H9 (cell line): ENCODE measurements around the gene PTPRS. TPM values are rescaled to one million over a fixed set of nuclear protein-coding genes. Genes with fewer than 3 reads are reported as not detected.
A peak's percentile ranks its signal among the peaks of the same experiment; 100 is the strongest.

Experiments used
- DNase-seq: peaks from one replicate; pipeline ENCODE4 v3.0.0-alpha.2; 2017
- H2AFZ ChIP-seq: one replicate; pipeline ENCODE4 v1.6.1; 2013; ENCODE audit warnings: mild to moderate bottlenecking, low read length, control low read depth, moderate library complexity
- H2AK5ac ChIP-seq: 2 replicates; pipeline ENCODE4 v1.6.1; 2013; ENCODE audit warnings: low read length, control low read depth, mixed read lengths; ENCODE audit not compliant: insufficient read length
- H2BK120ac ChIP-seq: one replicate; pipeline ENCODE4 v1.6.1; 2013; ENCODE audit warnings: low read depth, mild to moderate bottlenecking, low read length, control low read depth, inconsistent platforms; ENCODE audit not compliant: poor library complexity, severe bottlenecking
- H2BK12ac ChIP-seq: 2 replicates; pipeline ENCODE4 v1.6.1; 2013; ENCODE audit warnings: low read length, control low read depth, mixed read lengths, low read depth; ENCODE audit not compliant: insufficient read length
- H2BK15ac ChIP-seq: 2 replicates; pipeline ENCODE4 v1.6.1; 2013; ENCODE audit warnings: low read depth, low read length, control low read depth
- H2BK20ac ChIP-seq: one replicate; pipeline ENCODE4 v1.6.1; 2013; ENCODE audit warnings: low read depth, mild to moderate bottlenecking, low read length, control low read depth, inconsistent platforms; ENCODE audit not compliant: poor library complexity, severe bottlenecking
- H2BK5ac ChIP-seq: 2 replicates; pipeline ENCODE4 v1.6.1; 2013; ENCODE audit warnings: low read length, control low read depth, mixed read lengths; ENCODE audit not compliant: insufficient read length
- H3K14ac ChIP-seq: 2 replicates; pipeline ENCODE4 v1.6.1; 2013; ENCODE audit warnings: low read length, control low read depth; ENCODE audit not compliant: insufficient read depth
- H3K18ac ChIP-seq: 2 replicates; pipeline ENCODE4 v1.6.1; 2013; ENCODE audit warnings: low read depth, mild to moderate bottlenecking, mixed read lengths, low read length, control low read depth; ENCODE audit not compliant: insufficient read length
- H3K23ac ChIP-seq: 2 replicates; pipeline ENCODE4 v1.6.1; 2013; ENCODE audit warnings: low read length, control low read depth, mixed read lengths, low read depth; ENCODE audit not compliant: insufficient read length
- H3K23me2 ChIP-seq: 2 replicates; pipeline ENCODE4 v1.6.1; 2013; ENCODE audit warnings: low read depth, mild to moderate bottlenecking, mixed read lengths, low read length, control low read depth; ENCODE audit not compliant: insufficient read length, poor library complexity, severe bottlenecking
- H3K27ac ChIP-seq: 2 replicates; pipeline ENCODE4 v1.5.1; 2013; ENCODE audit warnings: low read length, control low read depth, mixed read lengths, low read depth; ENCODE audit not compliant: insufficient read length
- H3K27me3 ChIP-seq: 2 replicates; pipeline ENCODE4 v1.6.1; 2013; ENCODE audit warnings: low read length, control low read depth, inconsistent platforms; ENCODE audit not compliant: insufficient read depth
- H3K4ac ChIP-seq: 2 replicates; pipeline ENCODE4 v1.6.1; 2013; ENCODE audit warnings: low read depth, mild to moderate bottlenecking, control low read depth, inconsistent platforms, low read length, moderate library complexity
- H3K4me1 ChIP-seq: 2 replicates; pipeline ENCODE4 v1.6.1; 2013; ENCODE audit warnings: low read length, control low read depth, inconsistent platforms; ENCODE audit not compliant: insufficient read depth
- H3K4me2 ChIP-seq: 2 replicates; pipeline ENCODE4 v1.6.1; 2013; ENCODE audit warnings: low read length, control low read depth, mixed read lengths; ENCODE audit not compliant: insufficient read length, insufficient read depth
- H3K56ac ChIP-seq: 2 replicates; pipeline ENCODE4 v1.6.1; 2013; ENCODE audit warnings: low read depth, mild to moderate bottlenecking, mixed read lengths, low read length, control low read depth; ENCODE audit not compliant: insufficient read length
- H3K79me1 ChIP-seq: 2 replicates; pipeline ENCODE4 v1.6.1; 2013; ENCODE audit warnings: low read depth, mild to moderate bottlenecking, moderate library complexity, low read length, control low read depth, inconsistent platforms; ENCODE audit not compliant: insufficient read depth, poor library complexity, severe bottlenecking
- H3K79me2 ChIP-seq: 2 replicates; pipeline ENCODE4 v1.6.1; 2013; ENCODE audit warnings: low read length, control low read depth, inconsistent platforms; ENCODE audit not compliant: insufficient read depth
- H3K9ac ChIP-seq: 2 replicates; pipeline ENCODE4 v1.6.1; 2013; ENCODE audit warnings: low read length, control low read depth, mixed read lengths; ENCODE audit not compliant: insufficient read length; ENCODE audit errors: extremely low read depth
- H3K9me3 ChIP-seq: one replicate; pipeline ENCODE4 v1.6.1; 2013; ENCODE audit warnings: low read depth, low read length, inconsistent platforms; ENCODE audit not compliant: control insufficient read depth
- H3T11ph ChIP-seq: one replicate; pipeline ENCODE4 v1.6.1; 2013; ENCODE audit warnings: mild to moderate bottlenecking, low read length, control low read depth, inconsistent platforms
- H4K20me1 ChIP-seq: one replicate; pipeline ENCODE4 v1.6.1; 2013; ENCODE audit not compliant: control insufficient read depth, insufficient read length, insufficient read depth
- H4K5ac ChIP-seq: 2 replicates; pipeline ENCODE4 v1.6.1; 2013; ENCODE audit warnings: low read depth, mild to moderate bottlenecking, mixed read lengths, low read length, control low read depth; ENCODE audit not compliant: insufficient read length
- H4K8ac ChIP-seq: replicated peaks from 2 replicates; pipeline ENCODE4 v1.6.1; 2013; ENCODE audit warnings: low read length, control low read depth, mixed read lengths, low read depth; ENCODE audit not compliant: insufficient read length
- H4K91ac ChIP-seq: 2 replicates; pipeline ENCODE4 v1.6.1; 2013; ENCODE audit warnings: low read depth, mild to moderate bottlenecking, moderate library complexity, mixed read lengths, low read length, control low read depth; ENCODE audit not compliant: insufficient read length
- H3K27ac Mint-ChIP-seq, 3 experiments: 2 replicates in 2 of 3; 3 replicates in 1 of 3; pipeline ENCODE4 v1.8.0; 2020 to 2021; ENCODE audit warnings: mixed read lengths in 3 of 3, mild to moderate bottlenecking in 1 of 3, moderate library complexity in 1 of 3
- H3K27me3 Mint-ChIP-seq: 2 replicates; pipeline ENCODE4 v1.8.0; 2021; ENCODE audit warnings: low read depth, mild to moderate bottlenecking, moderate library complexity, mixed read lengths
- H3K36me3 Mint-ChIP-seq, 3 experiments: 2 replicates in 2 of 3; 3 replicates in 1 of 3; pipeline ENCODE4 v1.8.0; 2020 to 2021; ENCODE audit warnings: low read depth in 3 of 3, mixed read lengths in 3 of 3; ENCODE audit not compliant: insufficient read depth in 1 of 3
- H3K4me1 Mint-ChIP-seq, 2 experiments: 2 replicates each; pipeline ENCODE4 v1.8.0; 2020; ENCODE audit warnings: mixed read lengths in 2 of 2
- H3K4me3 Mint-ChIP-seq, 2 experiments: 2 replicates in 1 of 2; 3 replicates in 1 of 2; pipeline ENCODE4 v1.8.0; 2020 to 2021; ENCODE audit warnings: mild to moderate bottlenecking in 2 of 2, mixed read lengths in 2 of 2, moderate library complexity in 1 of 2
- H3K9me3 Mint-ChIP-seq, 2 experiments: 2 replicates in 1 of 2; 3 replicates in 1 of 2; pipeline ENCODE4 v1.8.0; 2020; ENCODE audit warnings: mild to moderate bottlenecking in 2 of 2, mixed read lengths in 2 of 2, moderate library complexity in 1 of 2
- CTCF ChIP-seq: fragments of 200-600 bp; sonication (generic); conservative IDR thresholded peaks from 3 replicates; pipeline ENCODE4 v1.8.0; 2021; ENCODE audit warnings: antibody characterized with exemption, mild to moderate bottlenecking
- WGBS: extraction: QIAGEN DNeasy Blood & Tissue Kit; methylation state at CpG from one replicate; pipeline ENCODE4 v1.1.7; 2013; ENCODE audit warnings: missing lambda C conversion rate, low lambda C conversion rate, mixed read lengths; ENCODE audit not compliant: insufficient read length; ENCODE audit errors: extremely low coverage; 5-methylcytosine and 5-hydroxymethylcytosine counted together
- total RNA-seq: library from RNA; stranded (reverse); gene quantifications from 2 replicates; pipeline ENCODE4 v1.2.1, GENCODE V29; 2021

Gene PTPRS
- total RNA-seq, 1 experiment from 2014 or later = 186 TPM

GRCh38 chr19:5319516-5319915 lies 21.1 kb downstream of the PTPRS start:
- Histone ChIP-seq H2BK5ac (no peak overlapping the region), H3K23me2 (no peaks in the 10 kb centered on the region), H4K8ac (no peak overlapping the region), H3K14ac (no peak overlapping the region), H4K20me1 (peaks cover 5% of the 10 kb centered on the region), H3K4me2 (no peak overlapping the region), H3K9me3 (no peaks in the 10 kb centered on the region), H3K79me1 (peaks cover 14% of the 10 kb centered on the region), H3K23ac (no peak overlapping the region), H2BK20ac (no peak overlapping the region), H3K27me3 (no peaks in the 10 kb centered on the region), H2BK12ac (no peak overlapping the region), H4K91ac (peak overlapping the region; percentile 73), H3K4me1 (no peaks in the 10 kb centered on the region; the same call in 1 of the 2 replicates), H3K56ac (no peak overlapping the region), H3K18ac (no peak overlapping the region), H2BK120ac (no peak overlapping the region), H3K9ac (no peak overlapping the region), H4K5ac (no peak overlapping the region), H3K27ac (no peak overlapping the region), H3K4ac (no peak overlapping the region), H2AK5ac (no peak overlapping the region), H2BK15ac (no peak overlapping the region), H3K79me2 (peaks cover 13% of the 10 kb centered on the region), H3T11ph (no peak overlapping the region), H2AFZ (no peak overlapping the region)
- Mint-ChIP-seq H3K4me3 (no peak overlapping the region), H3K9me3 (no peaks in the 10 kb centered on the region), H3K36me3 (peaks cover under 1 to 25% (median 12%) of the 10 kb centered on the region in 3 experiments; a peak in 5 of 7 replicates), H3K4me1 (peaks cover 0 to 7% of the 10 kb centered on the region in 2 experiments; a peak in 3 of 4 replicates), H3K27ac (peak overlapping the region; percentile 12 to 72 (median 20); a peak in 5 of 7 replicates), H3K27me3 (no peaks in the 10 kb centered on the region; the same call in 1 of the 2 replicates)
- no CpG with 5 or more reads among the region's 9 CpGs for WGBS
- no peak for DNase-seq
- TF ChIP-seq CTCF = no peak
